Endodermal cell (in vitro differentiated cells): Measurements from ENCODE around the gene RPL35. TPM values are rescaled to one million over a fixed set of nuclear protein-coding genes. Genes with fewer than 3 reads are reported as not detected.
A peak's percentile ranks its signal among the peaks of the same experiment; 100 is the strongest.

ENCODE experiments used
- DNase-seq: peaks from one replicate; pipeline ENCODE4 v3.0.0-alpha.2; 2017
- H3K27ac ChIP-seq: 2 replicates; pipeline ENCODE4 v1.5.1; 2013; ENCODE audit warnings: mild to moderate bottlenecking, low read depth, low read length, moderate library complexity
- H3K27me3 ChIP-seq: 2 replicates; pipeline ENCODE4 v1.6.1; 2013; ENCODE audit warnings: mild to moderate bottlenecking, low read length, moderate library complexity; ENCODE audit not compliant: insufficient read depth, control insufficient read depth, poor library complexity, severe bottlenecking
- H3K36me3 ChIP-seq: 2 replicates; pipeline ENCODE4 v1.7.0; 2013; ENCODE audit warnings: mild to moderate bottlenecking, low read length, moderate library complexity; ENCODE audit not compliant: control insufficient read depth, insufficient read depth
- H3K4me1 ChIP-seq: one replicate; pipeline ENCODE4 v1.7.0; 2013; ENCODE audit warnings: low read length; ENCODE audit not compliant: control insufficient read depth, insufficient read depth
- H3K4me3 ChIP-seq: 2 replicates; pipeline ENCODE4 v1.5.1; 2013; ENCODE audit warnings: mild to moderate bottlenecking, low read length, moderate library complexity
- H3K9ac ChIP-seq: 2 replicates; pipeline ENCODE4 v1.6.1; 2013; ENCODE audit warnings: mild to moderate bottlenecking, low read length, moderate library complexity; ENCODE audit not compliant: poor library complexity, severe bottlenecking; ENCODE audit errors: extremely low read depth
- H3K9me3 ChIP-seq: 2 replicates; pipeline ENCODE4 v1.6.1; 2013; ENCODE audit warnings: mild to moderate bottlenecking, low read length, moderate library complexity; ENCODE audit not compliant: control insufficient read depth
- H3K27ac Mint-ChIP-seq: 2 replicates; pipeline ENCODE4 v1.8.0; 2020; ENCODE audit warnings: mixed read lengths
- H3K27me3 Mint-ChIP-seq: 2 replicates; pipeline ENCODE4 v1.8.0; 2021; ENCODE audit warnings: mild to moderate bottlenecking, mixed read lengths; ENCODE audit not compliant: insufficient read depth
- H3K36me3 Mint-ChIP-seq: 2 replicates; pipeline ENCODE4 v1.8.0; 2020; ENCODE audit warnings: low read depth, mixed read lengths
- H3K4me1 Mint-ChIP-seq: 2 replicates; pipeline ENCODE4 v1.8.0; 2020; ENCODE audit warnings: mixed read lengths
- H3K4me3 Mint-ChIP-seq: 2 replicates; pipeline ENCODE4 v1.8.0; 2020; ENCODE audit warnings: mild to moderate bottlenecking, moderate library complexity, mixed read lengths
- H3K9me3 Mint-ChIP-seq: 2 replicates; pipeline ENCODE4 v1.8.0; 2020; ENCODE audit warnings: mild to moderate bottlenecking, mixed read lengths
- CTCF ChIP-seq: fragments of 200-600 bp; sonication (generic); conservative IDR thresholded peaks from 2 replicates; pipeline ENCODE4 v1.5.0; 2021; ENCODE audit warnings: antibody characterized with exemption, mild to moderate bottlenecking
- WGBS, 2 experiments: methylation state at CpG; one replicate each; pipeline versions ENCODE4 v1.1.5 to v1.1.7; 2013; ENCODE audit warnings: missing lambda C conversion rate in 2 of 2, mixed read lengths in 1 of 2; ENCODE audit not compliant: insufficient coverage in 1 of 2, insufficient read length in 1 of 2; 5-methylcytosine and 5-hydroxymethylcytosine counted together
- total RNA-seq, 2 donors: library from RNA; stranded (reverse); fragmentation: NEBNext Ultra II Directional in 1 of 2; extraction: Animal tissue kit (Norgen Biotek cat#: 25700) in 1 of 2; gene quantifications; 2 replicates in 1 of 2; 3 replicates in 1 of 2; pipeline ENCODE4 v1.2.1, GENCODE V29; 2021

The RPL35 gene
- total RNA-seq, 2 donors from 2014 or later = 1,507 to 1,578 TPM

DNA sequence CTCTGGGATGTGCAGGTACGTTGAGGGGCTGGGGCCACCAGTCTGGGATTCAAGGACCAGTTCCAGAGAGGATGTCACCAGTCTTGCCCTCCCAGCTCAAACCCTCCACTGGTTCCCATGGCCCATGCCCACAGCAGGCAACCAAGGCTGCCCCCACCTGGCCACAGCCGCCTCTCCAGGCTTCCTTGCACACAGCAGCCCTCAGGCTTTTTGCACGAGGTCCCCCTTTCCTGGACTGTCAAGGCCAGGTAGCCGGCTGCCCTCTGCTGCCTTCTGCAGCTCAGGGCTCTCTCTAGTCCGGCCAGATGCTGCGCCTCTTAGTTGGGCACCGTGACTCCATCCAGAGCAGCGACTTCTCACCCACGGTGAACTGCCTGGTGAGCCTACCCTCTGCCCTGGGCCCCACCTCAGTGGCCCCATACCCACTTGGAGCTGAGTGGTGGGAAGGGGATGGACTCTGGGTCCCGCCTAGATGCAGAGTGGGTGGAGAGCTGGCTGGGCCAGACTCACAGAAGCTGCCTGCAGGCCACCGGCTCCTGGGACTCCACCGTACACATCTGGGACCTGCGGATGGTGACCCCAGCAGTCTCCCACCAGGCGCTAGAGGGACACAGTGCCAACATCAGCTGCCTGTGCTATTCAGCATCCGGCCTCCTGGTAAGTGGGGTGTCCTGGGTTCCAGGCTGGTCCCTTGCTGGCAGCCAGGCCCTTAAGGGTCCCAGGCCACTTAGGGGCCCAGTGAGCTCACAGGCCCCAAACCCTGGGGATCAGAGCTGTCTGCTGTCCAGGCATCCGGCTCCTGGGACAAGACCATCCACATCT, 5.6 kb downstream of the RPL35 start:
- Histone ChIP-seq H3K9ac (no peak overlapping the region), H3K4me1 (peaks cover 2% of the 10 kb centered on the region), H3K27me3 (no peaks in the 10 kb centered on the region), H3K4me3 (no peak overlapping the region), H3K9me3 (no peaks in the 10 kb centered on the region), H3K27ac (no peak overlapping the region), H3K36me3 (peaks cover 42% of the 10 kb centered on the region)
- peak; percentile 93 for DNase-seq
- Mint-ChIP-seq H3K4me1 (peaks cover 12% of the 10 kb centered on the region), H3K36me3 (peaks cover 40% of the 10 kb centered on the region), H3K4me3 (no peak overlapping the region), H3K9me3 (no peaks in the 10 kb centered on the region), H3K27me3 (peaks cover 1% of the 10 kb centered on the region), H3K27ac (peak overlapping the region; percentile 64)
- peak; percentile 78 for TF ChIP-seq CTCF
- WGBS, 2 experiments = 72 to 85% methylated on average over 13 to 16 of the region's 16 CpGs

GRCh38 chr9:124855566-124855943, 6.2 kb downstream of the RPL35 start:
- Mint-ChIP-seq H3K36me3 (peaks cover 34% of the 10 kb centered on the region), H3K27me3 (peaks cover 1% of the 10 kb centered on the region), H3K27ac (peak overlapping the region; percentile 64), H3K9me3 (no peaks in the 10 kb centered on the region), H3K4me1 (peaks cover 16% of the 10 kb centered on the region), H3K4me3 (no peak overlapping the region)
- Histone ChIP-seq H3K27ac (no peak overlapping the region), H3K9ac (no peak overlapping the region), H3K36me3 (peaks cover 37% of the 10 kb centered on the region), H3K4me3 (no peak overlapping the region), H3K27me3 (no peaks in the 10 kb centered on the region), H3K4me1 (peaks cover 2% of the 10 kb centered on the region), H3K9me3 (no peaks in the 10 kb centered on the region)
- no peak for TF ChIP-seq CTCF
- 94% methylated on average over 16 to 18 of the region's 18 CpGs for WGBS, 2 experiments
- DNase-seq = no peak

- Histone ChIP-seq H3K4me1 (peaks cover 2% of the 10 kb centered on the region), H3K9me3 (no peaks in the 10 kb centered on the region), H3K27ac (no peak overlapping the region), H3K36me3 (peaks cover 29% of the 10 kb centered on the region), H3K27me3 (no peaks in the 10 kb centered on the region), H3K4me3 (no peak overlapping the region), H3K9ac (no peak overlapping the region)
- Mint-ChIP-seq H3K36me3 (peaks cover 27% of the 10 kb centered on the region), H3K27me3 (peaks cover 1% of the 10 kb centered on the region), H3K4me3 (no peak overlapping the region), H3K27ac (peak overlapping the region; percentile 3), H3K4me1 (peaks cover 11% of the 10 kb centered on the region), H3K9me3 (no peaks in the 10 kb centered on the region)
- DNase-seq = no peak
- no peak for TF ChIP-seq CTCF
- 87 to 94% methylated on average over 5 to 7 of the region's 7 CpGs for WGBS, 2 experiments
Measured at GRCh38 chr9:124854822-124855221, 6.9 kb downstream of the RPL35 start.
